Measurements from ENCODE around the gene PLPP4. TPM values are rescaled to one million over a fixed set of nuclear protein-coding genes. Genes with fewer than 3 reads are reported as not detected.

The PLPP4 gene
- total RNA-seq, 1 experiment from 2014 or later = not detected

DNA sequence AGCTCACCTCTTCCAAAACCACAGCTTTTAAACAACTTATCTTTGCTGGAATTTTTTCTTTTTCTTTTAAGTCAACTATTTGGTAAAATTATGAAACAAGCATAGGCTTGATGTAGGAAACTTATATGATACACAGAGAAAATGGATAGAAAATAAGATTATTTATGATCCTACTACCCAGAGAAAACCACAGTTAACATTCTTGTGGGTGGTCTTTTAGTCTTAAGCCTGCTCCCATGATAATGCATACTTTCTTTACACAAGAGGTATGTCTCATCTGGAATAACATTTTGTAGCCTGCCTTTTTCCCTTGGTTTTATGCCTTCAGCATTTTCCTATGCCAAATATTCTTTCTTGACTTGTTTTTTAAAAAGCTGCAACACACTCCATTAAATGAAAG lies 21.4 kb downstream of the PLPP4 start:
- H3K4me1 Mint-ChIP-seq (ENCODE audit: low read depth, unreplicated experiment) = no peaks in the 10 kb centered on the region
- peaks cover 3% of the 10 kb centered on the region for H3K9me3 Mint-ChIP-seq (ENCODE audit: low read depth, unreplicated experiment)
- no TSS peak for BruUV-seq (replicated peaks)
- intact Hi-C loops (cut with micrococcal nuclease; ENCODE audit: unreplicated experiment) = no loop called here
- CTCF ChIA-PET = no interaction called here
- H3K27me3 Mint-ChIP-seq (ENCODE audit: unreplicated experiment) = peaks cover 37% of the 10 kb centered on the region
- no peaks in the 10 kb centered on the region for H3K36me3 Mint-ChIP-seq (ENCODE audit: insufficient read depth, unreplicated experiment)
- no peak overlapping the region for H3K4me3 Mint-ChIP-seq (ENCODE audit: low read depth, unreplicated experiment)
- no peak overlapping the region for H3K27ac Mint-ChIP-seq (ENCODE audit: unreplicated experiment)
- DNase-seq = no peak
- TF ChIP-seq CTCF (IDR thresholded peaks at IDR 0.05; ENCODE audit: unreplicated experiment) = no peak

- CTCF ChIA-PET = no interaction called here
- H3K9me3 Mint-ChIP-seq (ENCODE audit: low read depth, unreplicated experiment) = peaks cover 3% of the 10 kb centered on the region
- H3K4me1 Mint-ChIP-seq (ENCODE audit: low read depth, unreplicated experiment) = no peaks in the 10 kb centered on the region
- peaks cover 36% of the 10 kb centered on the region for H3K27me3 Mint-ChIP-seq (ENCODE audit: unreplicated experiment)
- intact Hi-C loops (cut with micrococcal nuclease; ENCODE audit: unreplicated experiment) = no loop called here
- no peak overlapping the region for H3K27ac Mint-ChIP-seq (ENCODE audit: unreplicated experiment)
- H3K4me3 Mint-ChIP-seq (ENCODE audit: low read depth, unreplicated experiment) = no peak overlapping the region
- H3K36me3 Mint-ChIP-seq (ENCODE audit: insufficient read depth, unreplicated experiment) = no peaks in the 10 kb centered on the region
- DNase-seq = no peak
- no TSS peak for BruUV-seq (replicated peaks)
- no peak for TF ChIP-seq CTCF (IDR thresholded peaks at IDR 0.05; ENCODE audit: unreplicated experiment)
Measured at GRCh38 chr10:120479506-120479905, 22.5 kb downstream of the PLPP4 start.

DNA sequence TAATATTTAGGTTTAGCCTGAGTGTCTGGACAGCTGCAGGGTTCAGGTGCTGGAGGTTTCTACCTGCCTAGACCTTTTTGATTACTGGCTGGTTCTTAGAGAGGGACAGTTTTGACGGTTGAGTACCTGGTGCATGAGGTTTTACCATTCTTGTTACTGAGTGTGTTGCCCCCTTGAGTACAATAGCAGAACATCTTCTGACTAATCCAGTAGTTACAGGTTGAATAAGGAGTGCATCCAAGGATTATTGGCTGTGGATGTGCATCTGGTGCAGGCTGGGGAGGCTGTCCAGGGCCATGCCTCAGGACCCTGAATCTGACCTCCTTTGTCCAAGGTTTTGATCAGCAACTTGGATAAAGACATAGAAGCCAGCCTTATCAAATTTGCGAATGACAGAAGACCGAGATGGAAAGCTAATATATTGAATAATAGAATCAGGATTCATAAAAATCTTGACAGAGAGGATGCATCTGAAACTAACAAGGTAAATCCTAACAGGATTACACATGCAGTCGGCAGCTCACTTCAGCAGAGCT lies 23.1 kb downstream of the PLPP4 start:
- CTCF ChIA-PET = no interaction called here
- Mint-ChIP-seq H3K4me3 (ENCODE audit: low read depth, unreplicated experiment) (no peak overlapping the region), H3K27me3 (ENCODE audit: unreplicated experiment) (peaks cover 36% of the 10 kb centered on the region), H3K9me3 (ENCODE audit: low read depth, unreplicated experiment) (peaks cover 3% of the 10 kb centered on the region), H3K4me1 (ENCODE audit: low read depth, unreplicated experiment) (no peaks in the 10 kb centered on the region), H3K36me3 (ENCODE audit: insufficient read depth, unreplicated experiment) (no peaks in the 10 kb centered on the region), H3K27ac (ENCODE audit: unreplicated experiment) (no peak overlapping the region)
- TF ChIP-seq CTCF (IDR thresholded peaks at IDR 0.05; ENCODE audit: unreplicated experiment) = no peak
- BruUV-seq (replicated peaks) = no TSS peak
- intact Hi-C loops (cut with micrococcal nuclease; ENCODE audit: unreplicated experiment) = no loop called here
- no peak for DNase-seq

GRCh38 chr10:120480848-120481247 lies 23.8 kb downstream of the PLPP4 start:
- intact Hi-C loops (cut with micrococcal nuclease; ENCODE audit: unreplicated experiment) = no loop called here
- H3K4me3 Mint-ChIP-seq (ENCODE audit: low read depth, unreplicated experiment) = no peak overlapping the region
- no peak for DNase-seq
- H3K4me1 Mint-ChIP-seq (ENCODE audit: low read depth, unreplicated experiment) = no peaks in the 10 kb centered on the region
- H3K27ac Mint-ChIP-seq (ENCODE audit: unreplicated experiment) = no peak overlapping the region
- peaks cover 3% of the 10 kb centered on the region for H3K9me3 Mint-ChIP-seq (ENCODE audit: low read depth, unreplicated experiment)
- TF ChIP-seq CTCF (IDR thresholded peaks at IDR 0.05; ENCODE audit: unreplicated experiment) = no peak
- CTCF ChIA-PET = no interaction called here
- H3K27me3 Mint-ChIP-seq (ENCODE audit: unreplicated experiment) = peaks cover 36% of the 10 kb centered on the region
- H3K36me3 Mint-ChIP-seq (ENCODE audit: insufficient read depth, unreplicated experiment) = no peaks in the 10 kb centered on the region
- BruUV-seq (replicated peaks) = no TSS peak
